Ovary (tissue), 3 donors: ENCODE data around the gene TAS2R46.
"Not testable (repeated sequence)": the region's sequence is repeated elsewhere in the genome, so short reads cannot be mapped to it uniquely, and the experiment has no call there.

Experiments
- CTCF ChIP-seq, 3 donors: fragments of 450-650 bp in 2 of 3; fragments of 200-600 bp in 1 of 3; IDR thresholded peaks; one replicate each; pipeline versions ENCODE4 v1.5.1 to v1.8.0; 2016 to 2022; ENCODE audit warnings: antibody characterized with exemption in 3 of 3, mild to moderate bottlenecking in 1 of 3
- EP300 ChIP-seq: sonication (generic); formaldehyde crosslinking; IDR thresholded peaks from one replicate; pipeline ENCODE4 v1.6.1; 2017; ENCODE audit warnings: antibody characterized with exemption
- POLR2A ChIP-seq: fragments of 450-650 bp; IDR thresholded peaks from one replicate; pipeline ENCODE4 v1.6.1; 2017; ENCODE audit warnings: antibody characterized with exemption, mild to moderate bottlenecking, moderate library complexity
- donor health status: DM: no; HTN: no; CAD: no.

GRCh38 chr12:11111213-11111612 lies 49.1 kb upstream of the TAS2R46 start:
- TF ChIP-seq CTCF (IDR thresholded peaks at IDR 0.05); POLR2A; EP300: not testable (repeated sequence)
